Nephron progenitor cell (in vitro differentiated cells): ENCODE data around the gene MRPL12.

Experiments
- DNase-seq: peaks from one replicate; pipeline ENCODE4 v3.0.0; 2021
- H3K27ac Mint-ChIP-seq: 2 replicates; pipeline ENCODE4 v1.8.0; 2021; ENCODE audit warnings: mild to moderate bottlenecking, moderate library complexity, mixed read lengths
- H3K27me3 Mint-ChIP-seq: 2 replicates; pipeline ENCODE4 v1.8.0; 2021; ENCODE audit warnings: mild to moderate bottlenecking, low read depth, mixed read lengths; ENCODE audit not compliant: poor library complexity
- H3K36me3 Mint-ChIP-seq: 2 replicates; pipeline ENCODE4 v1.8.0; 2021; ENCODE audit warnings: low read depth, mixed read lengths
- H3K4me1 Mint-ChIP-seq: 2 replicates; pipeline ENCODE4 v1.8.0; 2021; ENCODE audit warnings: mixed read lengths
- H3K4me3 Mint-ChIP-seq: 2 replicates; pipeline ENCODE4 v1.8.0; 2021; ENCODE audit warnings: mild to moderate bottlenecking, moderate library complexity, mixed read lengths
- H3K9me3 Mint-ChIP-seq: 2 replicates; pipeline ENCODE4 v1.8.0; 2021; ENCODE audit warnings: mild to moderate bottlenecking, moderate library complexity, mixed read lengths
- TF ChIP-seq, protein P1 (sequence below): fragments of 200-600 bp; sonication (generic); IDR thresholded peaks from 2 replicates; pipeline ENCODE4 v1.5.0; 2021; ENCODE audit warnings: antibody characterized with exemption

Gene MRPL12

GRCh38 chr17:81741594-81742452 is 38.7 kb downstream of the MRPL12 start:
- no peak for DNase-seq
- no peaks in the 10 kb centered on the region for H3K9me3 Mint-ChIP-seq

More at GRCh38 chr17:81741594-81742452, 38.7 kb downstream of the MRPL12 start:
- Mint-ChIP-seq H3K27me3 (peaks cover 19% of the 10 kb centered on the region), H3K4me3 (no peak overlapping the region), H3K4me1 (peaks cover 6% of the 10 kb centered on the region), H3K36me3 (no peaks in the 10 kb centered on the region), H3K27ac (no peak overlapping the region)
- TF ChIP-seq, protein P1, sequence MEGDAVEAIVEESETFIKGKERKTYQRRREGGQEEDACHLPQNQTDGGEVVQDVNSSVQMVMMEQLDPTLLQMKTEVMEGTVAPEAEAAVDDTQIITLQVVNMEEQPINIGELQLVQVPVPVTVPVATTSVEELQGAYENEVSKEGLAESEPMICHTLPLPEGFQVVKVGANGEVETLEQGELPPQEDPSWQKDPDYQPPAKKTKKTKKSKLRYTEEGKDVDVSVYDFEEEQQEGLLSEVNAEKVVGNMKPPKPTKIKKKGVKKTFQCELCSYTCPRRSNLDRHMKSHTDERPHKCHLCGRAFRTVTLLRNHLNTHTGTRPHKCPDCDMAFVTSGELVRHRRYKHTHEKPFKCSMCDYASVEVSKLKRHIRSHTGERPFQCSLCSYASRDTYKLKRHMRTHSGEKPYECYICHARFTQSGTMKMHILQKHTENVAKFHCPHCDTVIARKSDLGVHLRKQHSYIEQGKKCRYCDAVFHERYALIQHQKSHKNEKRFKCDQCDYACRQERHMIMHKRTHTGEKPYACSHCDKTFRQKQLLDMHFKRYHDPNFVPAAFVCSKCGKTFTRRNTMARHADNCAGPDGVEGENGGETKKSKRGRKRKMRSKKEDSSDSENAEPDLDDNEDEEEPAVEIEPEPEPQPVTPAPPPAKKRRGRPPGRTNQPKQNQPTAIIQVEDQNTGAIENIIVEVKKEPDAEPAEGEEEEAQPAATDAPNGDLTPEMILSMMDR, result no peak
